Esophagus muscularis mucosa (tissue), 3 donors: ENCODE data around the gene FABP3.

ENCODE experiments used
- EP300 ChIP-seq: sonication (generic); formaldehyde crosslinking; IDR thresholded peaks from one replicate; pipeline ENCODE4 v1.6.1; 2017; ENCODE audit warnings: antibody characterized with exemption
- TF ChIP-seq, protein P1 (sequence below), 3 experiments: fragments of 200-600 bp in 2 of 3; fragments of 450-650 bp in 1 of 3; sonication (generic) in 2 of 3; IDR thresholded peaks; one replicate each; pipeline ENCODE4 v1.5.1; 2017 to 2019; ENCODE audit warnings: antibody characterized with exemption in 3 of 3, mild to moderate bottlenecking in 2 of 3, moderate library complexity in 1 of 3

DNA sequence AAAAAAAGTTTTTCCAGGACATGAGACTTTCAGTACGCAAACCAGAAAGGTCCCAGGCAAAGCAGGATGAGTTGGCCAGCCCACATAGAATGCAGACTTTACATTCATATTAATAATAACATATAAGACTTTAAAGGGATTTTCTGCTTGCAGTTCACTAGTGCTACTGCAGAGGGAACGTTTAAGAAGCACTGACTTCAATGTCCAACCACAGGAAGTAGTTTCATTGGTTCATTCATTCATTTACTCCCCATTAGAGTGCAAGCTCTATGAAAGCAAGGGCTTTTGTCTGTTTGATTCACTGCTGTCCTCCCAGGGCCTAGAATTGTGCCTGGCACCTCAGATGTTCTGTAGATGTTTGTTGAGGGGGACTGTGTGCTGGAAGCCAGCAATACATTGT is 28.4 kb upstream of the FABP3 start:
- TF ChIP-seq, protein P1, sequence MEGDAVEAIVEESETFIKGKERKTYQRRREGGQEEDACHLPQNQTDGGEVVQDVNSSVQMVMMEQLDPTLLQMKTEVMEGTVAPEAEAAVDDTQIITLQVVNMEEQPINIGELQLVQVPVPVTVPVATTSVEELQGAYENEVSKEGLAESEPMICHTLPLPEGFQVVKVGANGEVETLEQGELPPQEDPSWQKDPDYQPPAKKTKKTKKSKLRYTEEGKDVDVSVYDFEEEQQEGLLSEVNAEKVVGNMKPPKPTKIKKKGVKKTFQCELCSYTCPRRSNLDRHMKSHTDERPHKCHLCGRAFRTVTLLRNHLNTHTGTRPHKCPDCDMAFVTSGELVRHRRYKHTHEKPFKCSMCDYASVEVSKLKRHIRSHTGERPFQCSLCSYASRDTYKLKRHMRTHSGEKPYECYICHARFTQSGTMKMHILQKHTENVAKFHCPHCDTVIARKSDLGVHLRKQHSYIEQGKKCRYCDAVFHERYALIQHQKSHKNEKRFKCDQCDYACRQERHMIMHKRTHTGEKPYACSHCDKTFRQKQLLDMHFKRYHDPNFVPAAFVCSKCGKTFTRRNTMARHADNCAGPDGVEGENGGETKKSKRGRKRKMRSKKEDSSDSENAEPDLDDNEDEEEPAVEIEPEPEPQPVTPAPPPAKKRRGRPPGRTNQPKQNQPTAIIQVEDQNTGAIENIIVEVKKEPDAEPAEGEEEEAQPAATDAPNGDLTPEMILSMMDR (IDR thresholded peaks at IDR 0.05), result no peak
- no peak for TF ChIP-seq EP300
